Osteoblast (primary cell): Measurements from ENCODE around the gene ING5. TPM values are rescaled to one million over a fixed set of nuclear protein-coding genes. Genes with fewer than 3 reads are reported as not detected.
A peak's percentile ranks its signal among the peaks of the same experiment; 100 is the strongest.

Experiments
- DNase-seq: peaks from one replicate; pipeline ENCODE4 v3.0.0; 2011; ENCODE audit warnings: low spot score, mixed read lengths; ENCODE audit not compliant: insufficient read length; ENCODE audit errors: missing footprints
- H2AFZ ChIP-seq: 2 replicates; pipeline ENCODE4 v1.6.0; 2011; ENCODE audit warnings: mild to moderate bottlenecking, low read length
- H3K27ac ChIP-seq: 2 replicates; pipeline ENCODE4 v1.5.1; 2011; ENCODE audit warnings: mild to moderate bottlenecking, low read depth, low read length, moderate library complexity
- H3K27me3 ChIP-seq: 2 replicates; pipeline ENCODE4 v1.6.0; 2012; ENCODE audit warnings: mild to moderate bottlenecking, control low read depth, inconsistent platforms, low read length, moderate library complexity; ENCODE audit not compliant: insufficient read depth
- H3K36me3 ChIP-seq: 2 replicates; pipeline ENCODE4 v1.5.1; 2011; ENCODE audit warnings: mild to moderate bottlenecking, low read length, control low read depth, moderate library complexity; ENCODE audit not compliant: insufficient read depth
- H3K4me1 ChIP-seq: 2 replicates; pipeline ENCODE4 v1.5.1; 2011; ENCODE audit warnings: mild to moderate bottlenecking, low read length, control low read depth, moderate library complexity; ENCODE audit not compliant: insufficient read depth
- H3K4me2 ChIP-seq: 2 replicates; pipeline ENCODE4 v1.6.0; 2011; ENCODE audit warnings: mild to moderate bottlenecking, low read length; ENCODE audit not compliant: insufficient read depth
- H3K4me3 ChIP-seq: fragments of 200-600 bp; sonication (generic); 3 replicates; pipeline ENCODE4 v1.5.1; 2012; ENCODE audit warnings: mild to moderate bottlenecking, low read length, inconsistent platforms; ENCODE audit not compliant: insufficient read depth
- H3K79me2 ChIP-seq: 2 replicates; pipeline ENCODE4 v1.6.0; 2012; ENCODE audit warnings: mild to moderate bottlenecking, low read length, control low read depth, inconsistent platforms; ENCODE audit not compliant: insufficient read depth
- H3K9me3 ChIP-seq: 2 replicates; pipeline ENCODE4 v1.5.1; 2011; ENCODE audit warnings: low read depth, low read length, control low read depth
- H4K20me1 ChIP-seq: 2 replicates; pipeline ENCODE4 v1.6.0; 2012; ENCODE audit warnings: mild to moderate bottlenecking, low read length, control low read depth; ENCODE audit not compliant: insufficient read depth
- total RNA-seq: library from RNA; depleted of rRNA; stranded (reverse); fragments of >200 nt; gene quantifications from 2 replicates; pipeline ENCODE4 v1.2.3, GENCODE V29; 2012
- TF ChIP-seq, protein P1 (sequence below): IDR thresholded peaks from 2 replicates; pipeline ENCODE4 v1.5.1; 2011; ENCODE audit warnings: mild to moderate bottlenecking, low read depth, low read length, moderate library complexity; ENCODE audit errors: extremely low read depth

The ING5 gene
- total RNA-seq, 1 donor, result 16.6 TPM

DNA sequence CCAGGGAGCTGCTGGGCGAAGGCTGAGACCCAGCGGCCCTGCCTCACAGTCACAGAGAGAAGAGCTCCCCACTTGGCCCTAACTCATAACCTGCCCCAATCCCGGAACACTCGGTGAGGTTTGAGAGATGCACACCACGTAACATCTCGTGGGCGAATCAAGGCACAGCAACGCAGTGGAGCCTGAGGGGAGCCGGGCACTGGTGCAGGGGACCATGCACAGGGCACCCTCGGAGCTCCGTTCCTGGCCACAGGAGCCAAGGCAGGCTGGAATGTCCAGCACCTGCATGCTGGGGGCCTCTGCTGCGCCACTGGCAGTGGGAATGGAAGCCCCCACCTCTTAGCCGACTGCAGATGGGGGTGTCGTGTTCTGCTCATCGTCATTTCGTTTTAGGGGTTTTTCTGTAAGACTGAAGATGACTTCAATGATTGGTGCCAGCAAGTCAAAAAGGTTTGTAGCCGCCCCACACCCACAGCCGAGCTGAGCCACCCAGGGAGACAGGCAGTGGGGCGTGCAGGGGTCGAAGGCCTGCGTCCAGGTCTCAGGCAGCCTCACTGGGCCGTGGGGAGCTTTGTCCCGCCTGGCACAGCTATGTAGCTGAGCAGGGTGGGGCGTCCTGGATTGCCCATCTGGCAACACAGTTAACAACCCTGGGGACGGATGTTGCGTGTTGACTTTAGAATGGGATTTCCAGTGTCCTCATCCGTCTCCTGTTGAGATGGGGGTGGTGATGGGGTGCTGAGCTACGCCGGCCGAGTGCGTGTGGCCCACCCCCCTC lies 31.3 kb upstream of the ING5 start:
- H4K20me1 ChIP-seq, result peaks cover 2% of the 10 kb centered on the region
- peaks cover 17% of the 10 kb centered on the region for H3K4me1 ChIP-seq
- no peaks in the 10 kb centered on the region for H3K9me3 ChIP-seq
- H2AFZ ChIP-seq, result no peak overlapping the region
- TF ChIP-seq, protein P1, sequence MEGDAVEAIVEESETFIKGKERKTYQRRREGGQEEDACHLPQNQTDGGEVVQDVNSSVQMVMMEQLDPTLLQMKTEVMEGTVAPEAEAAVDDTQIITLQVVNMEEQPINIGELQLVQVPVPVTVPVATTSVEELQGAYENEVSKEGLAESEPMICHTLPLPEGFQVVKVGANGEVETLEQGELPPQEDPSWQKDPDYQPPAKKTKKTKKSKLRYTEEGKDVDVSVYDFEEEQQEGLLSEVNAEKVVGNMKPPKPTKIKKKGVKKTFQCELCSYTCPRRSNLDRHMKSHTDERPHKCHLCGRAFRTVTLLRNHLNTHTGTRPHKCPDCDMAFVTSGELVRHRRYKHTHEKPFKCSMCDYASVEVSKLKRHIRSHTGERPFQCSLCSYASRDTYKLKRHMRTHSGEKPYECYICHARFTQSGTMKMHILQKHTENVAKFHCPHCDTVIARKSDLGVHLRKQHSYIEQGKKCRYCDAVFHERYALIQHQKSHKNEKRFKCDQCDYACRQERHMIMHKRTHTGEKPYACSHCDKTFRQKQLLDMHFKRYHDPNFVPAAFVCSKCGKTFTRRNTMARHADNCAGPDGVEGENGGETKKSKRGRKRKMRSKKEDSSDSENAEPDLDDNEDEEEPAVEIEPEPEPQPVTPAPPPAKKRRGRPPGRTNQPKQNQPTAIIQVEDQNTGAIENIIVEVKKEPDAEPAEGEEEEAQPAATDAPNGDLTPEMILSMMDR, result no peak
- no peak overlapping the region for H3K4me2 ChIP-seq
- no peak overlapping the region for H3K27ac ChIP-seq
- no peaks in the 10 kb centered on the region for H3K27me3 ChIP-seq
- H3K79me2 ChIP-seq, result no peaks in the 10 kb centered on the region
- H3K4me3 ChIP-seq, result no peak overlapping the region
- peaks cover 36% of the 10 kb centered on the region for H3K36me3 ChIP-seq
- peak; percentile 84 for DNase-seq

DNA sequence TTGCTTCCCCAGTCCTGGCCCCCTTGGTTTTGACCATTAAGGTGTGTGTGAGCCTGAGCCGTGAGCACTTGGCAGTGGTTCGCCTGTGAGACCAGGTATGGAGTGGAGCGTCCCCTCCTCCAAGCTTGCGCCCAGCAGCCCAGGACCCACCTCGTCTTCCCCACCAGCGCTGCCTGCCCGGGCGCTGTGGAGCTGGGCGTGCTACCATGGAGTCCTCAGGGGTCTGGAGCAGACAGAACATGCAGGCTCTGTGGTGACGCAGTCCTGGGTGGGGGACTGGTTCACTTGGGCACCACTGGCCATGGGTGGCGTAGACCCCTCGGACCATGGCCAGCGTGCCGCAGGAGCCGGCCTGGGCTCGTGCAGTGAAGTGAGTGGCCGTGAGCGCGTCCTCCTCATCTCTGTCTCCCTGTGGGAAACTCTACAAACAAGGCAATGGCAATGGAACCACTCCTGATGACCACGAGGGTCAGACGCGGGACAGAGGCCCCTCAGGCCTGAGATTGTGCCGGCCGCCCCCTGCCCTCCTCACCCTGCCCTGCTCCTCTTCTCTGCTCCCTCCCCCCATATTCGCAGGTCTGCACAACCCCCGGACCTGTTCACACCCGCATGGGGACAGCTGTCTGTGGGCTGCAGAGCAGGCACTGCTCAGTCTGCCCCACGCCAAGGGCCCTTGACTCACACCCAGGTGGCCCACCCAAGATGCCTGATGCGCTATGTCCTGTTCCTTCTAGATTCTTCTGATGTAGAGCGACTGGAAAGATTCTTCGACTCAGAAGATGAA lies 30.2 kb upstream of the ING5 start:
- Histone ChIP-seq H3K4me2 (no peak overlapping the region), H3K4me1 (peaks cover 7% of the 10 kb centered on the region), H3K27ac (no peak overlapping the region), H3K27me3 (no peaks in the 10 kb centered on the region), H3K4me3 (no peak overlapping the region), H3K9me3 (no peaks in the 10 kb centered on the region), H3K79me2 (no peaks in the 10 kb centered on the region), H2AFZ (no peak overlapping the region), H3K36me3 (peaks cover 41% of the 10 kb centered on the region), H4K20me1 (peaks cover 2% of the 10 kb centered on the region)
- TF ChIP-seq, protein P1, result no peak
- no peak for DNase-seq

DNA sequence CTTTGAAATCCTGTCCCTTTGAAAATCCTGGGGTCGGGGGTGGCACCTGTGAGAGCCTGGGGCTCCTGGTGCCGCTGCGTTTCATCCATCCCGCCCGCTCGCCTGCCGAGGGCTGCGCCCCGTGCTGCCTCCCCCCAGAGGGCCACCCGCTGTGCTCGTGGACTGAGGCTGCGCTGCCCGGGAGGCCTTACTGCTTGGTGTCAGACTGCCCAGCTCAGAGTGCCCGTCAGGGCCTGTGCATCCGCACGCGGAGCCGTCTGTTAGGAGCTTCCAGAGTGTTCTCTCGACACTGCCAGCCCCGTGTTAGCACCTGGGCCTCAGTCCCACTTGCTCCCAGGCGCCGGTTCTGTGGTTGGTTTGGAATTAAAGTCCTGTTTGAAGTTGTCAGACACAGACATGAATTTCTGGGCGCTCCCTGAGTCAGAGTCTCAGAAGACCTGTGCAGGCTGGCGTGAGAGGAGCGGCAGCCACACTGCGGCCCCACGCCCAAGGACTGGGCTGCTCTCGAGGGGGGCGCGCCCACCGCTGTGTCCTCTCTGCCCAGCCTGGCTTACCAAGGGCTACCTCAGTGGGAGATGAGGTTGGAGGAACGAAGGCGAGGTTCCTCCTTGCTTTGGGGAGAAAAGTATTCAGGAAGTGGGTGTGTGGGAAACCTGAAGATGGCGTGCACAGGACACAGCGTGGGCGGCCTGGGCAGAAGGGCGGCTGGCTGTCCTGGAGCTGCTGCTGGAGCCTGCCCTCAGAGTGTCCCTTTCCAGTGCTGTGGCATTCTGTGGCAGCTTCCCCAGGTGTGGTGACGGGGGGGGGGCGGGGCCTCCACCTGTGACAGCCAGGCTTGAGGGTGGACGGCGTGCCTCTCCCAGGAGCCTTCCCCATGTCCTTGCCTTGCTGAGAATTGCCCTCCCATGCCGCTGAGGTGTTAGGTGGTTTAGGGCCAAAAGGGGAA lies 29.3 kb upstream of the ING5 start:
- H2AFZ ChIP-seq, result no peak overlapping the region
- no peak for DNase-seq
- peaks cover 46% of the 10 kb centered on the region for H3K36me3 ChIP-seq

More for the DNA sequence above, 29.3 kb upstream of the ING5 start:
- no peaks in the 10 kb centered on the region for H3K9me3 ChIP-seq
- H3K4me1 ChIP-seq, result peaks cover 7% of the 10 kb centered on the region
- H3K4me2 ChIP-seq, result no peak overlapping the region
- no peaks in the 10 kb centered on the region for H3K27me3 ChIP-seq
- TF ChIP-seq, protein P1, result no peak
- peaks cover 2% of the 10 kb centered on the region for H4K20me1 ChIP-seq
- no peak overlapping the region for H3K27ac ChIP-seq
- no peak overlapping the region for H3K4me3 ChIP-seq
- no peaks in the 10 kb centered on the region for H3K79me2 ChIP-seq
